ENCODE results near the gene RER1.

GRCh38 chr1:2352897-2353550, 38.6 kb upstream of the RER1 start:
- TF ChIP-seq, protein P1, sequence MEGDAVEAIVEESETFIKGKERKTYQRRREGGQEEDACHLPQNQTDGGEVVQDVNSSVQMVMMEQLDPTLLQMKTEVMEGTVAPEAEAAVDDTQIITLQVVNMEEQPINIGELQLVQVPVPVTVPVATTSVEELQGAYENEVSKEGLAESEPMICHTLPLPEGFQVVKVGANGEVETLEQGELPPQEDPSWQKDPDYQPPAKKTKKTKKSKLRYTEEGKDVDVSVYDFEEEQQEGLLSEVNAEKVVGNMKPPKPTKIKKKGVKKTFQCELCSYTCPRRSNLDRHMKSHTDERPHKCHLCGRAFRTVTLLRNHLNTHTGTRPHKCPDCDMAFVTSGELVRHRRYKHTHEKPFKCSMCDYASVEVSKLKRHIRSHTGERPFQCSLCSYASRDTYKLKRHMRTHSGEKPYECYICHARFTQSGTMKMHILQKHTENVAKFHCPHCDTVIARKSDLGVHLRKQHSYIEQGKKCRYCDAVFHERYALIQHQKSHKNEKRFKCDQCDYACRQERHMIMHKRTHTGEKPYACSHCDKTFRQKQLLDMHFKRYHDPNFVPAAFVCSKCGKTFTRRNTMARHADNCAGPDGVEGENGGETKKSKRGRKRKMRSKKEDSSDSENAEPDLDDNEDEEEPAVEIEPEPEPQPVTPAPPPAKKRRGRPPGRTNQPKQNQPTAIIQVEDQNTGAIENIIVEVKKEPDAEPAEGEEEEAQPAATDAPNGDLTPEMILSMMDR (conservative IDR thresholded peaks at IDR 0.05 in 1 of 2, IDR thresholded peaks at IDR 0.05 in 1 of 2; ENCODE audit: extremely low read depth in 1 of 2, insufficient read depth in 1 of 2, low read depth in 1 of 2, low read length in 2 of 2), result no peak
- no peak for TF ChIP-seq EZH2 (IDR thresholded peaks at IDR 0.05; ENCODE audit: borderline replicate concordance, low read length)
